GM19395 (cell line): Measurements from ENCODE around the gene BCAP29.

ENCODE experiments used
- ATAC-seq: cut with Tn5 transposase; IDR thresholded peaks from one replicate; pipeline ENCODE4 v1.9.1; 2021; ENCODE audit warnings: mild to moderate bottlenecking, moderate library complexity; ENCODE audit not compliant: unreplicated experiment

BCAP29 gene

DNA sequence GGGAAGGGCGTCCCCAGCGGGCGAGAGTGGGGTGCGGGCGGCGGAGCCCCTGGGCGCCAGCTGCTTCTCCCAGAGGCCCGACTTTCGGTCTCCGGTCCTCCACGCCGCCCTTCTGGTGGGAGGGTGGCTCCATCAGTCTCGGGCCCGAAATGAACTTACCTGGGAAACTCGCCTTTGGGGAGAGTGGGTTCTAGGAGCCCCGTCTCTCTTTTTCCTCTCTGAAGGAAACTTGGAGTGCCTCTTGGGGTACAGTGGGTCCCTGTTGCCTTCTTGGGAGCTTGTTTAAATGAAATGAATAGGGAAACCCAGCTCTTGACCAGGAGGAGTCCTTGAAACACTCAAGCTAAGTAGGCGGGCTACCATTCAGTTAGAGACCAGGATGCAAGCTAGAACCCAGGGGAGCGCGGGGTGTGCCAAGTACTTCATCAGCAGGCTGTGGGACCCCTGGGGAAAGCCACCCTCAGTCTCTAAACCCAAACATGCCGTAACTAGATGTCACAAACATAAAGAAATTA, 81.9 kb downstream of the BCAP29 start:
- no peak for ATAC-seq

DNA sequence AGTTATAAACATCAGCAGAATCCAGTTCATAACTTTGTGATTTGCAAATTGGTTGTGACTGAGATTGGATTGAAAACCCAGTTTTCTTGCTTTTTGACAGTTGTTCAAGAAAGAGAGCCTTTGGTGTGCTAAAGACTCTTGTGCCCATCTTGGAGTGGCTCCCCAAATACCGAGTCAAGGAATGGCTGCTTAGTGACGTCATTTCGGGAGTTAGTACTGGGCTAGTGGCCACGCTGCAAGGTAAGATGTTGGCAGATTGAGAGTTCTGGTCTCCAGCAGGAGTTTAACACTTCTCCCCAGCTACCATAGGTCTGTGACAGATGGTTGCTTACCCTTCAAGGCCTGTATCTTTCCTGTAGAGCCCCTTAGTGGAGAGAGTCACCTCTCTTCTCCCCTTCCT, 83.2 kb downstream of the BCAP29 start:
- no peak for ATAC-seq

DNA sequence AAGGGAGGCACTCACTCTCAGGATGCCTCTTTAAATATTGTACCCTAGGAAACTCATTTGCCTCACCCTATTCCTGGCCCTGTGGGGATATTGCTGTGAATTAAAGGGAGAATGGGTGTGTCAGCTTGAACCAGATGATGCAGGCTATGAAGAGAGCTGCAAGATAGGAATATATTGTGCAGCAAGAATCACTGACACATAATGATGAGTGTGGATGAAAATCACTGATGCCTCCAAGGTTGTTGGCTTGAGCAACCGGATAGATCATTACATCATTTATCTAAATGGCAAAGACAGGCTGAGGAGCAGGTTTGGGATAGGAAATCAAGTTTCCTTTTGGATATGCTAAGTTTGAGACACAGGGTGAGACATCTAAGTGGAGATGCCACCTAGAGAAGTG, 86.7 kb downstream of the BCAP29 start:
- no peak for ATAC-seq

DNA sequence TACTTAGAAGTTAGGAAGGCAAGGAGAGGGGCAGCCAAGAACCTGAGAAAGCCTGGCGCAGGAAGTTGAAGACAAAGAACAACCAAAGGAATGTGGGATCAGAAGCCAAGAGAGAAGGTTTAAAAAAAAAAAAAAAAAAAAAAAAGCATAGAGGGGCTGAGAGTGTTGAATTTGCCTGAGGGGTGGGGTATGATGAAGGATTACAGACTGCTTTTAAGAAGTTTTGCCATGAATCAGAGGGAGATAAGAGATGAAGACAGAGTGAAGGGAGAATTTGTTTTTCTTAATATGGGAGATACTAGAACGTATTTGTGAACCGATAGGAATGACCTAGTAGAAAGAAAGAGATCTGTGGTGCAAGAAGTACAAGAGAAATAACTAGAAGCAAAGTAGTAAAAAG, 87.3 kb downstream of the BCAP29 start:
- ATAC-seq, result no peak

DNA sequence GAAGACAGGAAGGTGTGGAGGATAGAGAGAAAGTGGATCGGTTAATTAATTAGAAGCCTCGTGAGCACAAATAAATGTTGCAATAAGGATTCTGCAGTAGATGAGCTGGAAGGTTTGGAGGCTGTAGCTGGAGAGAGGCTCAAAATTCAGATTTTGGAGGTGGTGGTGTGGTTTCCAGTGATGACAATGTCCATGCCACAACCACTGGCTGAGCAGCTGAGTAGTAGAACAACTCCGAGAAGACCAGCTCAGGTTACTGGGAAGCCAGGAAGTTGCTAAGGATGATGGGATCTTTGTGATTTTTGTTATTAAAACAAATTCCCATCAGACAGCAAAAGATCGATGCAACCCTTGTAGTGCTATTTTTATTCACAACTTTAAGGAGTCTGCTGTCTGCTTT, 88.2 kb downstream of the BCAP29 start:
- ATAC-seq, result no peak
